ENCODE data around the gene IL13. TPM values are rescaled to one million over a fixed set of nuclear protein-coding genes. Genes with fewer than 3 reads are reported as not detected.

Gene IL13
- total and polyA plus RNA-seq, 12 donors, result 0.01 to 0.51 TPM; not detected in 10

GRCh38 chr5:132647473-132647872, 10.5 kb upstream of the IL13 start:
- no peak overlapping the region for H3K4me3 ChIP-seq
- TF ChIP-seq CTCF (IDR thresholded peaks at IDR 0.05), result no peak
- H3K9me3 ChIP-seq, result peaks cover 0 to 23% (median 10%) of the 10 kb centered on the region in 11 donors
- H3K36me3 ChIP-seq, result peaks cover 0 to 27% (median 9%) of the 10 kb centered on the region in 9 donors
- no peak overlapping the region for H3K27ac ChIP-seq
- DNase-seq (no peak), ATAC-seq (no peak)
- peaks cover 0 to 2% (median 0%) of the 10 kb centered on the region in 7 donors for H3K27me3 ChIP-seq
- H3K4me1 ChIP-seq, result no peaks in the 10 kb centered on the region
- WGBS, 2 donors, result 92 to 98% methylated on average over 2 of the region's 2 CpGs
- intact Hi-C loops (cut with DNase I), result no loop called here

DNA sequence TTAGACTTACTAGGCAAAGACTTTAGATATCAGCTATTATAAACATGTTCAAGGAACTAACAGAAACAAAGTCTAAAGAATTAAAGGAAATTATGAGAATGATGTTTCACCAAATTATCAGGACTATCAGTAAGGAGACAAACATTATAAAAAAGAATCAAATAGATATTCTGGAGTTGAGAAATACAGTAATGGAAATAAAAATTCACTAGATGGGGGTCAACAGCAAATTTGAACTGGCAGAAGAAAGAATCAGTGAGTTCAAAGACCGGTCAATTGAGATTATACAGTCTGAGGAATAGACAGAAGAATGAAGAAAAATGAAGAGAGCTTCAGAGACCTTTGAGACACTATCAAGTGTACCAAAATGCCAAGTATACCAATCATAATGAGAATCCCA, 9.6 kb upstream of the IL13 start:
- no peak overlapping the region for H3K4me3 ChIP-seq
- no peak for TF ChIP-seq CTCF (IDR thresholded peaks at IDR 0.05)
- H3K36me3 ChIP-seq, result peaks cover 0 to 18% (median 0%) of the 10 kb centered on the region in 9 donors
- peaks cover 0 to 23% (median 10%) of the 10 kb centered on the region in 11 donors for H3K9me3 ChIP-seq
- no peak overlapping the region for H3K27ac ChIP-seq
- peaks cover 0 to 11% (median 2%) of the 10 kb centered on the region in 7 donors for H3K27me3 ChIP-seq
- 98 to 100% methylated on average over 1 of the region's 1 CpG for WGBS, 2 donors
- ATAC-seq (no peak), DNase-seq (no peak)
- no peaks in the 10 kb centered on the region for H3K4me1 ChIP-seq
- intact Hi-C loops (cut with DNase I), result no loop called here

DNA sequence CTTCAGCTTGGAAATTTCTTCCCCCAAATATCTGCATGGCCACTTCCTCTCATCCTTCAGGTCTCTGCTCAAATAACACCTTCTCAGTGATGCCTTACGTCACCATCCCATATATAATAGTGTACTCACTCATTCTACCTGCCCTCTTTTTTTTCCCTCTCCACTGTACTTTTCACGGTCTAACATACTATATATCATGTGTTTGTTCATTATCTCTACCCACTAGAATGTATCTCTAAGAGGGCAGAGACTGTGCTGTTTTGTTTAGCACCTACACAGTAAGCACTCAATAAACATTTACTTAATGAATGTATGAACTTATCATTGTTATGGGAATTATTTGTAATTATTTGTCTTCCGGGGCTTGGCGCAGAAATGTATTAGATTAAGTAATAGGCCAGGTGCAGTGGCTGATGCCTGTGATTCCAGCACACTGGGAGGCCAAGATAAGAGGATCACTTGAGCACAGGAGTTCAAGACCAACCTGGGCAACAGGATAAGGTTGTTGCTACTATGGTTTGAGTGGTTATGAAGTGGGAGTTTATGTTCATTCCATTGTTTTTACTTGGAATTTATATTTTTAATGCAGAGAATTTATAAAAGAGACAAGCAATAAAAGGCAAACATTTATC, 6.0 kb upstream of the IL13 start:
- Histone ChIP-seq H3K27me3 (peaks cover 0 to 47% (median 37%) of the 10 kb centered on the region in 7 donors), H3K4me1 (peaks cover 0 to 12% (median 10%) of the 10 kb centered on the region in 9 donors), H3K36me3 (no peaks in the 10 kb centered on the region), H3K9me3 (peaks cover 0 to 23% (median 10%) of the 10 kb centered on the region in 11 donors), H3K27ac (no peak overlapping the region), H3K4me3 (no peak overlapping the region)
- no peak for DNase-seq
- intact Hi-C loops (cut with DNase I), result no loop called here
- ATAC-seq, result no peak
- TF ChIP-seq CTCF (IDR thresholded peaks at IDR 0.05), result no peak
- 90 to 91% methylated on average over 4 of the region's 4 CpGs for WGBS, 2 donors

DNA sequence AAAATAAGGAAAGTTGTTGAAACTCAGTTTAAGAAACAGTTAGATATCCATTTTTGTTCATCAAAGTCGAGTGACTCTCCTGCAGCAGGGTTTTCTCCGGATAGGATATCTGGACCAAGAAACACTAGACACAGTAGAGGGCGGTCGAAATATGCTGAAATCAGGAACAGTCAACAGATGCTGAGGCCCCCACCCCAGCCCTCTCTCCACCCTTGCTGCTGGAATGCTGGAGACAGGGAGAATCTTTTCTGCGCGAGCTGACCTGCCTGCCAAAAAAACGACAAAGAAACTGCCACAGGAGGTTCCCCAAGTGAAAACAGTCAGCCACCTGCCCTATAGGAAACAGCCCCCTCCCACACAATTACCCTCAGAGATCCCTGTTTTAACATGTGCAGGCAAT, 4.3 kb upstream of the IL13 start:
- Histone ChIP-seq H3K36me3 (no peaks in the 10 kb centered on the region), H3K4me1 (peaks cover 0 to 12% (median 10%) of the 10 kb centered on the region in 9 donors), H3K27ac (no peak overlapping the region), H3K9me3 (peaks cover 0 to 8% (median under 1%) of the 10 kb centered on the region in 11 donors), H3K27me3 (peaks cover 0 to 54% (median 39%) of the 10 kb centered on the region in 7 donors), H3K4me3 (no peak overlapping the region)
- no peak for DNase-seq
- intact Hi-C loops (cut with DNase I), result no loop called here
- no peak for TF ChIP-seq CTCF (IDR thresholded peaks at IDR 0.05)
- 34 to 41% methylated on average over 7 of the region's 7 CpGs for WGBS, 2 donors
- no peak for ATAC-seq

All from heart right ventricle (tissue), 16 donors.